Neural cell (in vitro differentiated cells): Measurements from ENCODE around the gene KIF13A. TPM values are rescaled to one million over a fixed set of nuclear protein-coding genes. Genes with fewer than 3 reads are reported as not detected.
A peak's percentile ranks its signal among the peaks of the same experiment; 100 is the strongest.

ENCODE experiments used
- H2AFZ ChIP-seq: fragments of 200-600, 300-800 bp; sonication (generic), shearing (Covaris generic); 2 replicates; pipeline ENCODE4 v1.6.0; 2014; ENCODE audit warnings: low read depth, mild to moderate bottlenecking, antibody characterized with exemption, low read length, moderate library complexity
- H3F3A ChIP-seq: fragments of 200-600 bp; shearing (Covaris generic); 2 replicates; pipeline ENCODE4 v1.6.1; 2016; ENCODE audit warnings: mild to moderate bottlenecking, moderate library complexity, mixed read lengths, antibody characterized with exemption, low read length; ENCODE audit not compliant: insufficient read depth, poor library complexity, severe bottlenecking
- H3K27ac ChIP-seq: fragments of 200-600, 300-800 bp; sonication (generic), shearing (Covaris generic); 2 replicates; pipeline ENCODE4 v1.5.1; 2014; ENCODE audit warnings: mild to moderate bottlenecking, low read length, moderate library complexity
- H3K27me3 ChIP-seq: fragments of 300-800, 200-600 bp; sonication (generic), shearing (Covaris generic); 2 replicates; pipeline ENCODE4 v1.6.0; 2014; ENCODE audit warnings: mild to moderate bottlenecking, low read depth, low read length, moderate library complexity; ENCODE audit not compliant: insufficient read depth
- H3K36me3 ChIP-seq: fragments of 300-800, 200-600 bp; sonication (generic), shearing (Covaris generic); 2 replicates; pipeline ENCODE4 v1.5.1; 2014; ENCODE audit warnings: mild to moderate bottlenecking, antibody characterized with exemption, low read length, moderate library complexity; ENCODE audit not compliant: insufficient read depth
- H3K4me2 ChIP-seq: fragments of 300-800, 200-600 bp; sonication (generic), shearing (Covaris generic); 2 replicates; pipeline ENCODE4 v1.6.0; 2014; ENCODE audit warnings: mild to moderate bottlenecking, low read length
- H3K4me3 ChIP-seq: fragments of 300-800, 200-600 bp; sonication (generic), shearing (Covaris generic); 2 replicates; pipeline ENCODE4 v1.5.1; 2014; ENCODE audit warnings: mild to moderate bottlenecking, low read length, moderate library complexity
- H3K79me2 ChIP-seq: fragments of 200-600 bp; shearing (Covaris generic); replicated peaks from 2 replicates; pipeline ENCODE4 v1.6.0; 2014; ENCODE audit warnings: mild to moderate bottlenecking, low read length, moderate library complexity; ENCODE audit not compliant: insufficient read depth
- H3K9ac ChIP-seq: fragments of 300-800, 200-600 bp; sonication (generic), shearing (Covaris generic); 2 replicates; pipeline ENCODE4 v1.6.1; 2016; ENCODE audit warnings: mild to moderate bottlenecking, low read length, mixed read lengths
- H3K9me2 ChIP-seq: fragments of 200-600 bp; shearing (Covaris generic); 2 replicates; pipeline ENCODE4 v1.6.1; 2016; ENCODE audit warnings: mild to moderate bottlenecking, low read length, mixed read lengths; ENCODE audit not compliant: insufficient read depth
- H3K9me3 ChIP-seq: fragments of 200-600, 300-800 bp; sonication (generic), shearing (Covaris generic); 2 replicates; pipeline ENCODE4 v1.6.1; 2016; ENCODE audit warnings: mild to moderate bottlenecking, mixed run types, low read length, moderate library complexity, mixed read lengths
- H4K20me1 ChIP-seq: fragments of 200-600 bp; shearing (Covaris generic); 2 replicates; pipeline ENCODE4 v1.6.1; 2016; ENCODE audit warnings: mild to moderate bottlenecking, mixed run types; ENCODE audit not compliant: insufficient read depth
- EP300 ChIP-seq: fragments of 450-650 bp; conservative IDR thresholded peaks from 2 replicates; pipeline ENCODE4 v1.6.1; 2014; ENCODE audit warnings: antibody characterized with exemption, mild to moderate bottlenecking, moderate library complexity; ENCODE audit not compliant: poor library complexity, severe bottlenecking
- EZH2 ChIP-seq: fragments of 200-600, 300-800 bp; shearing (Covaris generic), sonication (generic); IDR thresholded peaks from 2 replicates; pipeline ENCODE4 v1.6.1; 2014; ENCODE audit warnings: antibody characterized with exemption, low read length, borderline replicate concordance, mild to moderate bottlenecking; ENCODE audit not compliant: insufficient read depth, poor library complexity, severe bottlenecking
- MXI1 ChIP-seq: fragments of 450-650 bp; conservative IDR thresholded peaks from 2 replicates; pipeline ENCODE4 v1.6.1; 2014; ENCODE audit warnings: antibody characterized with exemption, mild to moderate bottlenecking; ENCODE audit not compliant: poor library complexity, severe bottlenecking
- POLR2AphosphoS5 ChIP-seq: IDR thresholded peaks from 2 replicates; pipeline ENCODE4 v1.6.1; 2012
- RAD21 ChIP-seq: fragments of 450-650 bp; conservative IDR thresholded peaks from 2 replicates; pipeline ENCODE4 v1.6.1; 2014; ENCODE audit warnings: antibody characterized with exemption, mild to moderate bottlenecking, moderate library complexity
- SMC3 ChIP-seq: fragments of 450-650 bp; conservative IDR thresholded peaks from 2 replicates; pipeline ENCODE4 v1.6.1; 2014; ENCODE audit warnings: antibody characterized with exemption, mild to moderate bottlenecking, moderate library complexity; ENCODE audit not compliant: poor library complexity
- TAF1 ChIP-seq: IDR thresholded peaks from 2 replicates; pipeline ENCODE4 v1.6.1; 2012; ENCODE audit warnings: low read depth
- polyA plus RNA-seq: library from polyadenylated mRNA; depleted of rRNA; stranded (reverse); fragments of >200 nt; gene quantifications from 2 replicates; pipeline ENCODE4 v1.2.3, GENCODE V29; 2014
- TF ChIP-seq, protein P1 (sequence below): IDR thresholded peaks from 2 replicates; pipeline ENCODE4 v1.6.1; 2012; ENCODE audit warnings: borderline replicate concordance
- TF ChIP-seq, protein P2 (sequence below): fragments of 450-650 bp; IDR thresholded peaks from 2 replicates; pipeline ENCODE4 v1.5.1; 2014; ENCODE audit warnings: antibody characterized with exemption, mild to moderate bottlenecking, moderate library complexity; ENCODE audit not compliant: poor library complexity, severe bottlenecking

The KIF13A gene
- polyA plus RNA-seq, 1 donor from 2014 or later: 9.4 TPM

DNA sequence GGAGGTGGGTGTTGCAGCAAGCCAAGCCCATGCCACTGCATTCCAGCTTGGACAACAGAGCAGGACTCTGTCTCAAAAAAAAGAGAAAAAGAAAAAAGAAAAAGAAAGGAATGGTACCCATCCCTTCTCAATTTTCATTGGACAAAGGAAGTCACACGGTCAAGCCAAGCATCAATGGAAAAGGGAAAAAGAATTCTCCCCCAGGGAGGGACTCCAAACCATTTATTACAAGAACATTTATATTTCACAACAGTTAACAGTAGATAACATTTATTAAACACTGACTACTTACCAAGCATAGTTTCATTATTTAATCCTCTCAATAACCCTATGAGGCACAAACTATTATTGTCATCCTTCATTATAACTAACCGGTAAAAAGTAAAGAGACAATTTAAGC, 6.6 kb upstream of the KIF13A start:
- no peak for TF ChIP-seq POLR2AphosphoS5
- Histone ChIP-seq H3F3A (no peaks in the 10 kb centered on the region), H3K79me2 (no peaks in the 10 kb centered on the region), H4K20me1 (no peaks in the 10 kb centered on the region), H3K9me2 (no peaks in the 10 kb centered on the region), H3K27me3 (no peaks in the 10 kb centered on the region), H3K4me3 (no peak overlapping the region), H3K27ac (no peak overlapping the region), H3K9ac (no peak overlapping the region), H3K4me2 (no peak overlapping the region), H3K36me3 (no peaks in the 10 kb centered on the region), H2AFZ (no peak overlapping the region), H3K9me3 (no peaks in the 10 kb centered on the region)

DNA sequence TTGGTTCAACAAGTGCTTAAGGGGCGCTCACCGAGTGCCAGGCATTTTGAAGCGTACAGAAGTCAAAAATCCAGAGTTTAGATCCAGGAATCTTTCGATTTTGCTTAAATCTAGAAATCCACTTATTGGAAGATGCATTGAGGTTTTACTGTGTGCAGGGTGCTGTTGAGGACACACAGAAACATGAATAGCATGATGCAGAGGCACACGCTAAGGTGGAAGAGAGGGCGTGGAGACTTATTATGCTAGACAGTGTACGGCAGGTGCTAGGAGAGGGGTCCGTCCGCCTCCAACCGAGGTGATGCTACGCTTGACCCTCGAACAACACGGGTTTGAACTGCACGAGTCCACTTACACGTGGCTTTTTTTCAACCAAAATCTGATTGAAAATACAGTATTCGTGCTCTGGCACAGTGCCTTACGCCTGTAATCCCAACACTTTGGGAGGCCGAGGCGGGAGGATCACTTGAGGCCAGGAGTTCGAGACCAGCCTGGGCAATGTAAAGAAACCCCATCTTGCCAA, 1.0 kb upstream of the KIF13A start:
- TF ChIP-seq POLR2AphosphoS5 (no peak), EP300 (no peak), TAF1 (no peak), SMC3 (no peak), MXI1 (no peak), RAD21 (no peak), EZH2 (no peak)
- TF ChIP-seq, protein P1, sequence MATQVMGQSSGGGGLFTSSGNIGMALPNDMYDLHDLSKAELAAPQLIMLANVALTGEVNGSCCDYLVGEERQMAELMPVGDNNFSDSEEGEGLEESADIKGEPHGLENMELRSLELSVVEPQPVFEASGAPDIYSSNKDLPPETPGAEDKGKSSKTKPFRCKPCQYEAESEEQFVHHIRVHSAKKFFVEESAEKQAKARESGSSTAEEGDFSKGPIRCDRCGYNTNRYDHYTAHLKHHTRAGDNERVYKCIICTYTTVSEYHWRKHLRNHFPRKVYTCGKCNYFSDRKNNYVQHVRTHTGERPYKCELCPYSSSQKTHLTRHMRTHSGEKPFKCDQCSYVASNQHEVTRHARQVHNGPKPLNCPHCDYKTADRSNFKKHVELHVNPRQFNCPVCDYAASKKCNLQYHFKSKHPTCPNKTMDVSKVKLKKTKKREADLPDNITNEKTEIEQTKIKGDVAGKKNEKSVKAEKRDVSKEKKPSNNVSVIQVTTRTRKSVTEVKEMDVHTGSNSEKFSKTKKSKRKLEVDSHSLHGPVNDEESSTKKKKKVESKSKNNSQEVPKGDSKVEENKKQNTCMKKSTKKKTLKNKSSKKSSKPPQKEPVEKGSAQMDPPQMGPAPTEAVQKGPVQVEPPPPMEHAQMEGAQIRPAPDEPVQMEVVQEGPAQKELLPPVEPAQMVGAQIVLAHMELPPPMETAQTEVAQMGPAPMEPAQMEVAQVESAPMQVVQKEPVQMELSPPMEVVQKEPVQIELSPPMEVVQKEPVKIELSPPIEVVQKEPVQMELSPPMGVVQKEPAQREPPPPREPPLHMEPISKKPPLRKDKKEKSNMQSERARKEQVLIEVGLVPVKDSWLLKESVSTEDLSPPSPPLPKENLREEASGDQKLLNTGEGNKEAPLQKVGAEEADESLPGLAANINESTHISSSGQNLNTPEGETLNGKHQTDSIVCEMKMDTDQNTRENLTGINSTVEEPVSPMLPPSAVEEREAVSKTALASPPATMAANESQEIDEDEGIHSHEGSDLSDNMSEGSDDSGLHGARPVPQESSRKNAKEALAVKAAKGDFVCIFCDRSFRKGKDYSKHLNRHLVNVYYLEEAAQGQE: no peak
- TF ChIP-seq, protein P2, sequence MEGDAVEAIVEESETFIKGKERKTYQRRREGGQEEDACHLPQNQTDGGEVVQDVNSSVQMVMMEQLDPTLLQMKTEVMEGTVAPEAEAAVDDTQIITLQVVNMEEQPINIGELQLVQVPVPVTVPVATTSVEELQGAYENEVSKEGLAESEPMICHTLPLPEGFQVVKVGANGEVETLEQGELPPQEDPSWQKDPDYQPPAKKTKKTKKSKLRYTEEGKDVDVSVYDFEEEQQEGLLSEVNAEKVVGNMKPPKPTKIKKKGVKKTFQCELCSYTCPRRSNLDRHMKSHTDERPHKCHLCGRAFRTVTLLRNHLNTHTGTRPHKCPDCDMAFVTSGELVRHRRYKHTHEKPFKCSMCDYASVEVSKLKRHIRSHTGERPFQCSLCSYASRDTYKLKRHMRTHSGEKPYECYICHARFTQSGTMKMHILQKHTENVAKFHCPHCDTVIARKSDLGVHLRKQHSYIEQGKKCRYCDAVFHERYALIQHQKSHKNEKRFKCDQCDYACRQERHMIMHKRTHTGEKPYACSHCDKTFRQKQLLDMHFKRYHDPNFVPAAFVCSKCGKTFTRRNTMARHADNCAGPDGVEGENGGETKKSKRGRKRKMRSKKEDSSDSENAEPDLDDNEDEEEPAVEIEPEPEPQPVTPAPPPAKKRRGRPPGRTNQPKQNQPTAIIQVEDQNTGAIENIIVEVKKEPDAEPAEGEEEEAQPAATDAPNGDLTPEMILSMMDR: no peak
- peak overlapping the region; percentile 82 for H3K4me3 ChIP-seq
- peak overlapping the region; percentile 51 for H3K27ac ChIP-seq

More for the DNA sequence above, 1.0 kb upstream of the KIF13A start:
- Histone ChIP-seq H3K4me2 (peak overlapping the region; percentile 88), H4K20me1 (no peaks in the 10 kb centered on the region), H3K9me3 (no peaks in the 10 kb centered on the region), H3K36me3 (no peaks in the 10 kb centered on the region), H3K79me2 (peaks cover 15% of the 10 kb centered on the region), H2AFZ (peak overlapping the region; percentile 48), H3K27me3 (no peaks in the 10 kb centered on the region), H3K9ac (peak overlapping the region; percentile 73), H3K9me2 (no peaks in the 10 kb centered on the region), H3F3A (no peaks in the 10 kb centered on the region)
